HCT116 (cell line): ENCODE results near the gene ADAMTS6. TPM values are rescaled to one million over a fixed set of nuclear protein-coding genes. Genes with fewer than 3 reads are reported as not detected.

Experiments
- ATAC-seq: fragments of 200-7000 bp; cut with Tn5 transposase; 2 replicates; pipeline ENCODE4 v1.9.1; 2020; ENCODE audit warnings: mild to moderate bottlenecking, moderate library complexity
- BruUV-seq: library from RNA; stranded (reverse); fragments of 400-500 nt; replicated peaks from 2 replicates; lab custom pipeline; 2021; lab: Mats Ljungman, UMichigan
- CTCF ChIA-PET: fragments of 300-600 bp; sonication (Branson Sonifier 250); formaldehyde crosslinking; loops from one replicate; lab custom pipeline; 2021; ENCODE audit warnings: antibody characterized with exemption; lab: Charles Lee
- POLR2A ChIA-PET: fragments of 300-600, 350-600 bp; sonication (Branson Sonifier 250); formaldehyde crosslinking; loops from one replicate; lab custom pipeline; 2021; ENCODE audit warnings: antibody characterized with exemption; lab: Charles Lee
- RAD21 ChIA-PET, 2 experiments: fragments of 300-600 bp; sonication (Branson Sonifier 250); formaldehyde crosslinking; loops; one replicate each; lab custom pipeline; 2023; ENCODE audit warnings: low total read pairs in 2 of 2; ENCODE audit not compliant: uncharacterized antibody in 2 of 2, unreplicated experiment in 2 of 2, low non-redundant PET in 1 of 2; lab: Charles Lee
- DNase-seq: peaks from one replicate; pipeline ENCODE4 v3.0.0-alpha.2; 2010; ENCODE audit warnings: low read depth, low spot score
- H2AFZ ChIP-seq: fragments of 200-600 bp; shearing (Covaris generic), sonication (generic); 2 replicates; pipeline ENCODE4 v1.6.1; 2017; ENCODE audit warnings: low read depth, mixed run types, mixed read lengths, antibody characterized with exemption, low read length; ENCODE audit not compliant: poor library complexity, severe bottlenecking
- H3K27ac ChIP-seq: 2 replicates; pipeline ENCODE4 v1.5.1; 2012; ENCODE audit warnings: low read depth, low read length
- H3K27me3 ChIP-seq: fragments of 200-600 bp; sonication (generic); 2 replicates; pipeline ENCODE4 v1.6.1; 2016; ENCODE audit warnings: mixed run types, low read length, mixed read lengths; ENCODE audit not compliant: insufficient read depth
- H3K36me3 ChIP-seq, 2 experiments: fragments of 200-500 bp in 1 of 2; fragments of 200-600 bp in 1 of 2; sonication (Bioruptor generic) in 1 of 2; sonication (generic) in 1 of 2; 2 replicates each; pipeline versions ENCODE4 v1.5.1 to v1.6.1; 2014 to 2016; ENCODE audit warnings: low read length in 2 of 2, inconsistent platforms in 1 of 2, mixed read lengths in 1 of 2, mixed run types in 1 of 2; ENCODE audit not compliant: insufficient read depth in 2 of 2, control insufficient read depth in 1 of 2
- H3K4me1 ChIP-seq, 2 experiments: fragments of 200-600 bp in 1 of 2; sonication (generic) in 1 of 2; 2 replicates each; pipeline versions ENCODE4 v1.5.1 to v1.6.1; 2012 to 2017; ENCODE audit warnings: low read length in 2 of 2, inconsistent platforms in 1 of 2, mild to moderate bottlenecking in 1 of 2, mixed read lengths in 1 of 2, mixed run types in 1 of 2, moderate library complexity in 1 of 2; ENCODE audit not compliant: insufficient read depth in 2 of 2, control insufficient read depth in 1 of 2
- H3K4me2 ChIP-seq: fragments of 200-600 bp; sonication (generic); 2 replicates; pipeline ENCODE4 v1.6.1; 2017; ENCODE audit warnings: mixed run types, low read length, mixed read lengths
- H3K4me3 ChIP-seq, 2 experiments: fragments of 200-600 bp in 1 of 2; sonication (generic) in 1 of 2; replicated peaks in 1 of 2; 2 replicates each; pipeline ENCODE4 v1.5.1; 2011 to 2016; ENCODE audit warnings: low read length in 2 of 2, control low read depth in 1 of 2, low read depth in 1 of 2, mild to moderate bottlenecking in 1 of 2, mixed read lengths in 1 of 2, mixed run types in 1 of 2
- H3K79me2 ChIP-seq: fragments of 200-600 bp; sonication (generic); 2 replicates; pipeline ENCODE4 v1.6.1; 2017; ENCODE audit warnings: mild to moderate bottlenecking, mixed run types, low read length, moderate library complexity, mixed read lengths; ENCODE audit not compliant: insufficient read depth
- H3K9ac ChIP-seq: fragments of 200-600 bp; sonication (generic); 2 replicates; pipeline ENCODE4 v1.6.1; 2016; ENCODE audit warnings: low read length, mixed read lengths
- H3K9me2 ChIP-seq: fragments of 200-600 bp; sonication (generic), shearing (Covaris generic); 2 replicates; pipeline ENCODE4 v1.6.1; 2017; ENCODE audit warnings: mixed run types, mild to moderate bottlenecking, moderate library complexity; ENCODE audit not compliant: insufficient read depth
- H3K9me3 ChIP-seq, 2 experiments: fragments of 200-500 bp in 1 of 2; fragments of 200-600 bp in 1 of 2; sonication (Bioruptor generic) in 1 of 2; sonication (generic) in 1 of 2; 2 replicates each; pipeline ENCODE4 v1.6.1; 2014 to 2017; ENCODE audit warnings: low read length in 2 of 2, mixed read lengths in 2 of 2, inconsistent platforms in 1 of 2, low read depth in 1 of 2, mild to moderate bottlenecking in 1 of 2, mixed run types in 1 of 2, moderate library complexity in 1 of 2; ENCODE audit not compliant: control insufficient read depth in 1 of 2, insufficient read depth in 1 of 2
- H4K20me1 ChIP-seq: fragments of 200-600 bp; sonication (generic), shearing (Covaris generic); 2 replicates; pipeline ENCODE4 v1.6.1; 2017; ENCODE audit warnings: mixed run types, mild to moderate bottlenecking, moderate library complexity; ENCODE audit not compliant: insufficient read depth
- EGR1 ChIP-seq: IDR thresholded peaks from 2 replicates; pipeline ENCODE4 v1.6.1; 2012; ENCODE audit warnings: low read depth
- ELF1 ChIP-seq: IDR thresholded peaks from 2 replicates; pipeline ENCODE4 v1.6.1; 2012; ENCODE audit warnings: low read depth, borderline replicate concordance
- EZH2 ChIP-seq: fragments of 200-600 bp; sonication (generic); IDR thresholded peaks from 2 replicates; pipeline ENCODE4 v1.6.1; 2017; ENCODE audit warnings: antibody characterized with exemption, mixed run types
- JUND ChIP-seq: IDR thresholded peaks from 2 replicates; pipeline ENCODE4 v1.6.1; 2012
- POLR2A ChIP-seq: IDR thresholded peaks from 2 replicates; pipeline ENCODE4 v1.7.0; 2011; ENCODE audit warnings: borderline replicate concordance; ENCODE audit not compliant: insufficient read depth, insufficient read length; ENCODE audit errors: extremely low read depth
- POLR2AphosphoS5 ChIP-seq: IDR thresholded peaks from 2 replicates; pipeline ENCODE4 v1.6.1; 2011; ENCODE audit warnings: mild to moderate bottlenecking, low read depth, low read length, moderate library complexity
- RAD21 ChIP-seq: IDR thresholded peaks from 2 replicates; pipeline ENCODE4 v1.6.1; 2012; ENCODE audit warnings: low read depth, mild to moderate bottlenecking
- SRF ChIP-seq: IDR thresholded peaks from 2 replicates; pipeline ENCODE4 v1.6.1; 2012; ENCODE audit warnings: low read depth
- TCF7L2 ChIP-seq: IDR thresholded peaks from 2 replicates; pipeline ENCODE4 v1.7.0; 2011; ENCODE audit warnings: borderline replicate concordance, inconsistent platforms; ENCODE audit not compliant: insufficient read depth, insufficient read length; ENCODE audit errors: extremely low read depth
- ZBTB33 ChIP-seq: IDR thresholded peaks from 2 replicates; pipeline ENCODE4 v1.6.1; 2011; ENCODE audit warnings: mild to moderate bottlenecking, low read length, moderate library complexity; ENCODE audit not compliant: insufficient replicate concordance; ENCODE audit errors: extremely low read depth
- ZFX ChIP-seq: fragments of 450-650 bp; IDR thresholded peaks from 2 replicates; pipeline ENCODE4 v1.6.1; 2017
- ZNF274 ChIP-seq: fragments of 200-500 bp; sonication (Bioruptor generic); IDR thresholded peaks from 2 replicates; pipeline ENCODE4 v1.6.1; 2014; ENCODE audit warnings: mild to moderate bottlenecking, low read depth, low read length, inconsistent platforms
- intact Hi-C: fragments of 100-400 bp; cut with micrococcal nuclease; formaldehyde crosslinking; loops from 2 replicates; pipeline ENCODE4 v1.10.0; 2022
- total RNA-seq: library from RNA; stranded (reverse); gene quantifications from one replicate; pipeline ENCODE4 v1.2.1, GENCODE V29; 2021; ENCODE audit not compliant: unreplicated experiment
- TF ChIP-seq, protein P1 (sequence below): IDR thresholded peaks from 2 replicates; pipeline ENCODE4 v1.6.1; 2012
- TF ChIP-seq, protein P2 (sequence below), 3 experiments: fragments of 200-600 bp in 1 of 3; sonication (generic) in 1 of 3; IDR thresholded peaks in 2 of 3; conservative IDR thresholded peaks in 1 of 3; 2 replicates each; pipeline ENCODE4 v1.5.1; 2012 to 2017; ENCODE audit warnings: low read depth in 2 of 3, low read length in 2 of 3, antibody characterized with exemption in 1 of 3, borderline replicate concordance in 1 of 3, control low read depth in 1 of 3, mild to moderate bottlenecking in 1 of 3, mixed read lengths in 1 of 3, mixed run types in 1 of 3, moderate library complexity in 1 of 3; ENCODE audit not compliant: insufficient read depth in 1 of 3

The ADAMTS6 gene
- total RNA-seq, 1 experiment from 2014 or later: 0.93 TPM

DNA sequence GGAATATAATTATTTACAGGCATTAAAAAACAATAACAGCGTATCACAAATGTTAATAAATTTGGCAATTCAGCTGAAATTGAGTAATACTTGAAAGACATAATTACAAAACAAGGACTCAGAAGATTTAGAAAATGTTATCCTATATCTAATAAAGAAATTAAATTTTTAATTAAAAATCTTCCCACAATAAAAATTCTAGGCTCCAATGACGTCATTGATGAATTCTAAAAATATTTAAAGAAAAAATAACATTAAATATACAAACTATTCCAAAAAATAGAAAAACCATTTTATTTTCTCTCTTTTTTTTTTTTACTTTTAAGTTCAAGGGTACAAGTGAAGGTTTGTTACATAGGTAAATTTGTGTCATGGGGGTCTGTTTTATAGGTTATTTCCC is 161.5 kb downstream of the ADAMTS6 start:
- TF ChIP-seq EZH2 (no peak), EGR1 (no peak), POLR2A (no peak), RAD21 (no peak), ZNF274 (no peak), JUND (no peak), ZFX (no peak), TCF7L2 (no peak), ZBTB33 (no peak), POLR2AphosphoS5 (no peak), SRF (no peak), ELF1 (no peak)
- TF ChIP-seq, protein P1, sequence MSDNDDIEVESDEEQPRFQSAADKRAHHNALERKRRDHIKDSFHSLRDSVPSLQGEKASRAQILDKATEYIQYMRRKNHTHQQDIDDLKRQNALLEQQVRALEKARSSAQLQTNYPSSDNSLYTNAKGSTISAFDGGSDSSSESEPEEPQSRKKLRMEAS: no peak
- TF ChIP-seq, protein P2, sequence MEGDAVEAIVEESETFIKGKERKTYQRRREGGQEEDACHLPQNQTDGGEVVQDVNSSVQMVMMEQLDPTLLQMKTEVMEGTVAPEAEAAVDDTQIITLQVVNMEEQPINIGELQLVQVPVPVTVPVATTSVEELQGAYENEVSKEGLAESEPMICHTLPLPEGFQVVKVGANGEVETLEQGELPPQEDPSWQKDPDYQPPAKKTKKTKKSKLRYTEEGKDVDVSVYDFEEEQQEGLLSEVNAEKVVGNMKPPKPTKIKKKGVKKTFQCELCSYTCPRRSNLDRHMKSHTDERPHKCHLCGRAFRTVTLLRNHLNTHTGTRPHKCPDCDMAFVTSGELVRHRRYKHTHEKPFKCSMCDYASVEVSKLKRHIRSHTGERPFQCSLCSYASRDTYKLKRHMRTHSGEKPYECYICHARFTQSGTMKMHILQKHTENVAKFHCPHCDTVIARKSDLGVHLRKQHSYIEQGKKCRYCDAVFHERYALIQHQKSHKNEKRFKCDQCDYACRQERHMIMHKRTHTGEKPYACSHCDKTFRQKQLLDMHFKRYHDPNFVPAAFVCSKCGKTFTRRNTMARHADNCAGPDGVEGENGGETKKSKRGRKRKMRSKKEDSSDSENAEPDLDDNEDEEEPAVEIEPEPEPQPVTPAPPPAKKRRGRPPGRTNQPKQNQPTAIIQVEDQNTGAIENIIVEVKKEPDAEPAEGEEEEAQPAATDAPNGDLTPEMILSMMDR (IDR thresholded peaks at IDR 0.05 in 2 of 3, conservative IDR thresholded peaks at IDR 0.05 in 1 of 3; ENCODE audit: borderline replicate concordance in 1 of 3, insufficient read depth in 1 of 3, low read depth in 2 of 3, low read length in 2 of 3): no peak
- ChIA-PET CTCF (no interaction called here), RAD21 (no interaction called here), POLR2A (no interaction called here)
- H2AFZ ChIP-seq: no peak overlapping the region
- DNase-seq (no peak), ATAC-seq (no peak)
- H3K9me2 ChIP-seq: no peaks in the 10 kb centered on the region
- H3K9ac ChIP-seq: no peak overlapping the region
- H3K9me3 ChIP-seq: no peaks in the 10 kb centered on the region
- H3K4me1 ChIP-seq: no peaks in the 10 kb centered on the region
- intact Hi-C loops: no loop called here
- no peaks in the 10 kb centered on the region for H3K79me2 ChIP-seq
- H3K27me3 ChIP-seq: no peaks in the 10 kb centered on the region
- H3K4me3 ChIP-seq: no peak overlapping the region
- no peak overlapping the region for H3K4me2 ChIP-seq
- BruUV-seq: no TSS peak
- no peak overlapping the region for H3K27ac ChIP-seq
- H3K36me3 ChIP-seq: no peaks in the 10 kb centered on the region
- H4K20me1 ChIP-seq: no peaks in the 10 kb centered on the region; the same call in 1 of the 2 replicates
